DMS79 (cell line): ENCODE results near the gene KREMEN2.
"Not testable (repeated sequence)": the region's sequence is repeated elsewhere in the genome, so short reads cannot be mapped to it uniquely, and the experiment has no call there.

Experiments
- DNase-seq: peaks from one replicate; lab custom pipeline; 2025; lab: John Stamatoyannopoulos, UW

The KREMEN2 gene

GRCh38 chr16:2963723-2964474 is at the start of gene KREMEN2:
Gene KREMEN2, plus strand, starts transcription at chr16:2964275. Its CDS starts 246 bp downstream, at chr16:2964521.
- DNase-seq = peak; percentile 21

GRCh38 chr16:2915196-2915929 is 48.7 kb upstream of the KREMEN2 start:
- no peak for DNase-seq

- DNase-seq = no peak
Observed at GRCh38 chr16:2919511-2920255, 44.4 kb upstream of the KREMEN2 start.

GRCh38 chr16:2923481-2923880 is 40.6 kb upstream of the KREMEN2 start:
- DNase-seq = no peak

- DNase-seq = no peak
Observed at GRCh38 chr16:2924901-2925755, 38.9 kb upstream of the KREMEN2 start.

- peak; percentile 50 for DNase-seq
Observed at GRCh38 chr16:2925951-2926649, 38.0 kb upstream of the KREMEN2 start.

- DNase-seq = no peak
Observed at GRCh38 chr16:2926650-2926999, 37.5 kb upstream of the KREMEN2 start.

GRCh38 chr16:2927010-2927646 is 36.9 kb upstream of the KREMEN2 start:
- DNase-seq = peak; percentile 81

GRCh38 chr16:2928151-2928550 is 35.9 kb upstream of the KREMEN2 start:
- not testable (repeated sequence) for DNase-seq

GRCh38 chr16:2928796-2929195 is 35.3 kb upstream of the KREMEN2 start:
- DNase-seq = no peak

GRCh38 chr16:2929693-2930092 is 34.4 kb upstream of the KREMEN2 start:
- no peak for DNase-seq

GRCh38 chr16:2930236-2930635 is 33.8 kb upstream of the KREMEN2 start:
- DNase-seq = no peak

- not testable (repeated sequence) for DNase-seq
Observed at GRCh38 chr16:2931231-2931914, 32.7 kb upstream of the KREMEN2 start.

- no peak for DNase-seq
Observed at GRCh38 chr16:2933136-2933535, 30.9 kb upstream of the KREMEN2 start.

GRCh38 chr16:2933701-2934100 is 30.4 kb upstream of the KREMEN2 start:
- DNase-seq = no peak

- no peak for DNase-seq
Observed at GRCh38 chr16:2934450-2934849, 29.6 kb upstream of the KREMEN2 start.

- no peak for DNase-seq
Observed at GRCh38 chr16:2936436-2937011, 27.6 kb upstream of the KREMEN2 start.

GRCh38 chr16:2937170-2937569 is 26.9 kb upstream of the KREMEN2 start:
- no peak for DNase-seq

GRCh38 chr16:2938206-2938605 is 25.9 kb upstream of the KREMEN2 start:
- no peak for DNase-seq

GRCh38 chr16:2939968-2940367 is 24.1 kb upstream of the KREMEN2 start:
- DNase-seq = peak; percentile 54
